H1 (cell line): Measurements from ENCODE around the gene ARRB1. TPM values are rescaled to one million over a fixed set of nuclear protein-coding genes. Genes with fewer than 3 reads are reported as not detected.

Source experiments
- CTCF ChIA-PET: fragments of 300-600 bp; sonication (Branson Sonifier 250); formaldehyde crosslinking; loops from one replicate; lab custom pipeline; 2021; ENCODE audit not compliant: partially characterized antibody; lab: Charles Lee
- POLR2A ChIA-PET: fragments of 300-600 bp; sonication (Branson Sonifier 250); formaldehyde crosslinking; loops from one replicate; lab custom pipeline; 2021; ENCODE audit warnings: inconsistent platforms; ENCODE audit not compliant: partially characterized antibody; lab: Charles Lee
- DNase-seq, 2 experiments: peaks; one replicate each; pipeline versions ENCODE4 v3.0.0 to v3.0.0-alpha.2; 2010 to 2022; ENCODE audit warnings: low spot score in 2 of 2, low read depth in 1 of 2, mixed read lengths in 1 of 2
- FAIRE-seq: peaks from 2 replicates; lab custom pipeline; 2011; peaks lifted over from hg19 to GRCh38; lab: Jason Lieb, UNC
- H2AFZ ChIP-seq: 2 replicates; pipeline ENCODE4 v1.8.1; 2012; ENCODE audit warnings: low read length, inconsistent platforms
- H2AK5ac ChIP-seq: 2 replicates; pipeline ENCODE4 v1.6.1; 2013; ENCODE audit warnings: low read depth, low read length
- H2BK120ac ChIP-seq: replicated peaks from 2 replicates; pipeline ENCODE3; 2013; ENCODE audit warnings: low read depth, low read length, inconsistent platforms
- H2BK12ac ChIP-seq: 2 replicates; pipeline ENCODE4 v1.6.1; 2013; ENCODE audit warnings: low read depth, low read length
- H2BK15ac ChIP-seq: 2 replicates; pipeline ENCODE4 v1.6.1; 2013; ENCODE audit warnings: low read length
- H2BK20ac ChIP-seq: 2 replicates; pipeline ENCODE4 v1.6.1; 2013; ENCODE audit warnings: low read length
- H2BK5ac ChIP-seq: 2 replicates; pipeline ENCODE4 v1.6.1; 2013; ENCODE audit warnings: low read depth, low read length
- H3K14ac ChIP-seq: 2 replicates; pipeline ENCODE4 v1.6.1; 2013; ENCODE audit warnings: inconsistent platforms; ENCODE audit not compliant: insufficient read length
- H3K18ac ChIP-seq: 2 replicates; pipeline ENCODE4 v1.6.1; 2013; ENCODE audit warnings: low read length; ENCODE audit errors: extremely low read depth
- H3K23ac ChIP-seq: 2 replicates; pipeline ENCODE4 v1.6.1; 2013; ENCODE audit warnings: inconsistent platforms; ENCODE audit not compliant: insufficient read length
- H3K23me2 ChIP-seq: 2 replicates; pipeline ENCODE4 v1.6.1; 2013; ENCODE audit warnings: low read depth, low read length
- H3K27ac ChIP-seq: 2 replicates; pipeline ENCODE4 v1.6.1; 2011; ENCODE audit warnings: low read depth, low read length, inconsistent platforms
- H3K27me3 ChIP-seq, 4 experiments: replicated peaks in 1 of 4; 1 replicate in 1 of 4; 2 replicates in 3 of 4; pipeline versions ENCODE4 v1.6.1 to v1.8.1; 2011 to 2013; ENCODE audit warnings: low read length in 3 of 4, mild to moderate bottlenecking in 3 of 4, inconsistent platforms in 2 of 4, mixed read lengths in 2 of 4, moderate library complexity in 1 of 4; ENCODE audit not compliant: control insufficient read depth in 3 of 4, insufficient read depth in 3 of 4; ENCODE audit errors: extremely low read depth in 1 of 4
- H3K36me3 ChIP-seq, 4 experiments: 2 replicates each; pipeline versions ENCODE4 v1.6.1 to v1.8.1; 2011 to 2013; ENCODE audit warnings: mild to moderate bottlenecking in 4 of 4, low read length in 3 of 4, moderate library complexity in 2 of 4, control low read depth in 1 of 4, inconsistent platforms in 1 of 4; ENCODE audit not compliant: insufficient read depth in 4 of 4, control insufficient read depth in 2 of 4
- H3K4ac ChIP-seq: replicated peaks from 2 replicates; pipeline ENCODE3; 2013; ENCODE audit warnings: low read length, low read depth, mixed read lengths, inconsistent platforms; ENCODE audit not compliant: insufficient read length
- H3K4me1 ChIP-seq, 4 experiments: replicated peaks in 1 of 4; 1 replicate in 1 of 4; 2 replicates in 3 of 4; pipeline versions ENCODE4 v1.6.1 to v1.8.1; 2011 to 2013; ENCODE audit warnings: low read length in 3 of 4, inconsistent platforms in 2 of 4, mixed read lengths in 1 of 4; ENCODE audit not compliant: insufficient read depth in 4 of 4, control insufficient read depth in 3 of 4
- H3K4me2 ChIP-seq, 2 experiments: 2 replicates each; pipeline versions ENCODE4 v1.6.1 to v1.8.1; 2011 to 2013; ENCODE audit warnings: low read depth in 2 of 2, low read length in 2 of 2, control low read depth in 1 of 2, inconsistent platforms in 1 of 2, mild to moderate bottlenecking in 1 of 2; ENCODE audit not compliant: insufficient read depth in 1 of 2
- H3K4me3 ChIP-seq, 4 experiments: fragments of 200-600, 300-600 bp in 1 of 4; sonication (generic), shearing (Covaris generic), sonication (Bioruptor Twin) in 1 of 4; 2 replicates each; pipeline versions ENCODE4 v1.5.1 to v1.8.1; 2011 to 2016; ENCODE audit warnings: low read length in 4 of 4, low read depth in 3 of 4, control low read depth in 2 of 4, inconsistent platforms in 2 of 4, mild to moderate bottlenecking in 2 of 4, mixed read lengths in 1 of 4, moderate library complexity in 1 of 4; ENCODE audit not compliant: insufficient read depth in 2 of 4; ENCODE audit errors: extremely low read depth in 1 of 4
- H3K56ac ChIP-seq: replicated peaks from 2 replicates; pipeline ENCODE3; 2013; ENCODE audit warnings: low read depth, mild to moderate bottlenecking, mixed read lengths, low read length, inconsistent platforms; ENCODE audit not compliant: insufficient read length
- H3K79me1 ChIP-seq: 2 replicates; pipeline ENCODE4 v1.6.1; 2013; ENCODE audit warnings: low read depth, low read length, control low read depth
- H3K79me2 ChIP-seq, 2 experiments: 2 replicates each; pipeline versions ENCODE4 v1.6.1 to v1.8.1; 2012 to 2013; ENCODE audit warnings: low read length in 2 of 2, mild to moderate bottlenecking in 2 of 2, inconsistent platforms in 1 of 2; ENCODE audit not compliant: insufficient read depth in 2 of 2, control insufficient read depth in 1 of 2
- H3K9ac ChIP-seq, 4 experiments: replicated peaks in 1 of 4; 1 replicate in 1 of 4; 2 replicates in 3 of 4; pipeline versions ENCODE4 v1.6.1 to v1.8.1; 2011 to 2013; ENCODE audit warnings: low read depth in 3 of 4, low read length in 3 of 4, control low read depth in 2 of 4, mild to moderate bottlenecking in 2 of 4, moderate library complexity in 2 of 4, inconsistent platforms in 1 of 4; ENCODE audit errors: extremely low read depth in 1 of 4
- H3K9me3 ChIP-seq, 2 experiments: 2 replicates each; pipeline versions ENCODE4 v1.6.1 to v1.8.1; 2012 to 2013; ENCODE audit warnings: mild to moderate bottlenecking in 2 of 2, moderate library complexity in 2 of 2, control low read depth in 1 of 2, inconsistent platforms in 1 of 2, low read depth in 1 of 2, low read length in 1 of 2, mixed read lengths in 1 of 2; ENCODE audit not compliant: insufficient read depth in 2 of 2
- H4K20me1 ChIP-seq, 2 experiments: replicated peaks in 1 of 2; 2 replicates each; pipeline versions ENCODE3 to v1.8.1; 2011 to 2013; ENCODE audit warnings: inconsistent platforms in 2 of 2, low read length in 2 of 2, mild to moderate bottlenecking in 1 of 2; ENCODE audit not compliant: insufficient read depth in 2 of 2, control insufficient read depth in 1 of 2
- H4K5ac ChIP-seq: 2 replicates; pipeline ENCODE4 v1.6.1; 2013; ENCODE audit warnings: low read length, low read depth, mixed read lengths, inconsistent platforms; ENCODE audit not compliant: insufficient read length
- H4K8ac ChIP-seq: 2 replicates; pipeline ENCODE4 v1.8.0; 2013; ENCODE audit warnings: mild to moderate bottlenecking, moderate library complexity, low read length, inconsistent platforms; ENCODE audit not compliant: insufficient read depth; ENCODE audit errors: extremely low read depth
- H4K91ac ChIP-seq: replicated peaks from 2 replicates; pipeline ENCODE3; 2013; ENCODE audit warnings: low read length, mixed read lengths, inconsistent platforms; ENCODE audit not compliant: insufficient read length
- BCL11A ChIP-seq, 2 experiments: IDR thresholded peaks; one replicate each; pipeline ENCODE4 v1.6.1; 2011; ENCODE audit warnings: low read depth in 2 of 2, low read length in 2 of 2, mild to moderate bottlenecking in 2 of 2
- CHD1 ChIP-seq: IDR thresholded peaks from 2 replicates; pipeline ENCODE4 v1.6.1; 2012; ENCODE audit warnings: low read depth, low read length, improper control_type of control experiment
- CTCF ChIP-seq, 3 experiments: IDR thresholded peaks; 1 replicate in 2 of 3; 2 replicates in 1 of 3; pipeline versions ENCODE4 v1.5.1 to v1.6.1; 2011; ENCODE audit warnings: low read length in 3 of 3, mild to moderate bottlenecking in 3 of 3, inconsistent platforms in 2 of 3, low read depth in 1 of 3, moderate library complexity in 1 of 3; ENCODE audit not compliant: insufficient read depth in 1 of 3; ENCODE audit errors: control extremely low read depth in 1 of 3
- EP300 ChIP-seq, 2 experiments: IDR thresholded peaks; 1 replicate in 1 of 2; 2 replicates in 1 of 2; pipeline ENCODE4 v1.6.1; 2011 to 2012; ENCODE audit warnings: low read depth in 2 of 2, low read length in 2 of 2, mild to moderate bottlenecking in 2 of 2, borderline replicate concordance in 1 of 2, inconsistent platforms in 1 of 2, moderate library complexity in 1 of 2
- FOSL1 ChIP-seq: IDR thresholded peaks from 2 replicates; pipeline ENCODE4 v1.6.1; 2011; ENCODE audit warnings: mild to moderate bottlenecking, low read depth, low read length, moderate library complexity; ENCODE audit not compliant: insufficient read depth
- GTF2F1 ChIP-seq: IDR thresholded peaks from 2 replicates; pipeline ENCODE4 v1.6.1; 2012; ENCODE audit warnings: low read depth, low read length, improper control_type of control experiment, borderline replicate concordance
- HDAC2 ChIP-seq, 2 experiments: fragments of 300-600 bp in 1 of 2; sonication (generic) in 1 of 2; IDR thresholded peaks; 2 replicates each; pipeline ENCODE4 v1.6.1; 2011 to 2012; ENCODE audit warnings: low read depth in 2 of 2, low read length in 2 of 2, mild to moderate bottlenecking in 2 of 2, moderate library complexity in 2 of 2, borderline replicate concordance in 1 of 2, inconsistent platforms in 1 of 2
- JUND ChIP-seq: IDR thresholded peaks from 2 replicates; pipeline ENCODE4 v1.6.1; 2011; ENCODE audit warnings: mild to moderate bottlenecking, improper control_type of control experiment, low read length
- SP1 ChIP-seq: IDR thresholded peaks from 2 replicates; pipeline ENCODE4 v1.6.1; 2011; ENCODE audit warnings: low read depth, low read length
- SP2 ChIP-seq: IDR thresholded peaks from 2 replicates; pipeline ENCODE4 v1.6.1; 2012; ENCODE audit warnings: mild to moderate bottlenecking, low read length, inconsistent platforms
- WGBS, 2 experiments: shearing (Covaris generic) in 1 of 2; methylation state at CpG; one replicate each; pipeline versions ENCODE4 v1.1.6 to v1.1.7; 2013 to 2015; ENCODE audit warnings: low lambda C conversion rate in 2 of 2, mixed read lengths in 2 of 2, inconsistent platforms in 1 of 2, low coverage in 1 of 2, missing lambda C conversion rate in 1 of 2; ENCODE audit not compliant: insufficient replicate concordance in 2 of 2, insufficient coverage in 1 of 2, insufficient read length in 1 of 2; ENCODE audit errors: extremely low coverage in 1 of 2, missing lambda C conversion rate in 1 of 2; 5-methylcytosine and 5-hydroxymethylcytosine counted together
- polyA plus RNA-seq, 7 experiments: library from polyadenylated mRNA; depleted of rRNA in 3 of 7; stranded (reverse) in 5 of 7; unstranded in 2 of 7; fragments of >200 nt in 5 of 7; fragments of 200-250 nt in 2 of 7; gene quantifications; 1 replicate in 5 of 7; 2 replicates in 1 of 7; 4 replicates in 1 of 7; pipeline versions ENCODE4 v1.2.1 to v1.2.3, GENCODE V29; 2011 to 2013; ENCODE audit warnings: missing spikeins in 2 of 7, mixed read lengths in 2 of 7
- total RNA-seq: library from RNA; stranded (reverse); fragmentation: NEBNext Ultra II Directional; extraction: Animal tissue kit (Norgen Biotek cat#: 25700); gene quantifications from 2 replicates; pipeline ENCODE4 v1.2.1, GENCODE V29; 2021

The ARRB1 gene
- total and polyA plus RNA-seq, 2 of the 8 experiments (the other 6 are each of a cell fraction or from before 2014, with no cell fraction given): 9.4 to 31.8 TPM

- H2AFZ ChIP-seq: no peak overlapping the region
- no peak overlapping the region; a peak in 1 of 7 replicates for H3K9ac ChIP-seq
- no peaks in the 10 kb centered on the region for H3K9me3 ChIP-seq
- no peak overlapping the region for H3K4me3 ChIP-seq
- FAIRE-seq: no peak
- no peak overlapping the region for H4K8ac ChIP-seq
- no peak overlapping the region for H3K14ac ChIP-seq
- ChIA-PET POLR2A (interaction anchor here (0.8 to 1.0 kb wide), 2 partner anchors 63 to 120 kb away, joined by 3 read pairs; no protein-coding TSS in a partner anchor), CTCF (interaction anchor here (0.5 to 18.0 kb wide), 8 partner anchors 9 to 158 kb away, joined by 3 to 327 read pairs (median 4); partner anchors contain the start of gene TPBGL)
- no peak overlapping the region for H3K56ac ChIP-seq
- 86% methylated on average over 14 of the region's 14 CpGs; no CpG with 5 or more reads in 1 of the 2 experiments for WGBS, 2 experiments
- no peaks in the 10 kb centered on the region for H3K79me1 ChIP-seq
- peaks cover 0 to 6% (median 0%) of the 10 kb centered on the region in 4 experiments; a peak in 1 of 7 replicates for H3K4me1 ChIP-seq
- no peak overlapping the region for H4K91ac ChIP-seq
- H3K79me2 ChIP-seq: no peaks in the 10 kb centered on the region
- no peak overlapping the region for H4K5ac ChIP-seq
- no peak overlapping the region for H2BK120ac ChIP-seq
- no peak overlapping the region for H2BK15ac ChIP-seq
- no peak overlapping the region; the same call in 1 of the 2 replicates for H3K18ac ChIP-seq
- peaks cover 0 to 2% of the 10 kb centered on the region in 2 experiments for H4K20me1 ChIP-seq
- no peaks in the 10 kb centered on the region for H3K27me3 ChIP-seq
- no peaks in the 10 kb centered on the region for H3K23me2 ChIP-seq
- H3K36me3 ChIP-seq: no peaks in the 10 kb centered on the region
- no peak overlapping the region for H2AK5ac ChIP-seq
- H3K4ac ChIP-seq: no peak overlapping the region
- no peak overlapping the region for H2BK5ac ChIP-seq
- no peak for DNase-seq
- no peak overlapping the region for H3K4me2 ChIP-seq
- no peak overlapping the region for H3K27ac ChIP-seq
- H2BK20ac ChIP-seq: no peak overlapping the region
- H2BK12ac ChIP-seq: no peak overlapping the region
- H3K23ac ChIP-seq: no peak overlapping the region
- TF ChIP-seq SP1: no peak
- no peak for TF ChIP-seq CTCF (IDR thresholded peaks at IDR 0.05; ENCODE audit: control extremely low read depth in 1 of 3, insufficient read depth in 1 of 3, low read depth in 1 of 3, low read length in 3 of 3)
- no peak for TF ChIP-seq HDAC2 (IDR thresholded peaks at IDR 0.05; ENCODE audit: borderline replicate concordance in 1 of 2, low read depth in 2 of 2, low read length in 2 of 2)
- no peak for TF ChIP-seq GTF2F1
- no peak for TF ChIP-seq BCL11A (IDR thresholded peaks at IDR 0.05; ENCODE audit: low read depth in 2 of 2, low read length in 2 of 2)
- TF ChIP-seq FOSL1: no peak
- TF ChIP-seq CHD1: no peak
- no peak for TF ChIP-seq EP300 (IDR thresholded peaks at IDR 0.05; ENCODE audit: borderline replicate concordance in 1 of 2, low read depth in 2 of 2, low read length in 2 of 2)
- no peak for TF ChIP-seq SP2
- no peak for TF ChIP-seq JUND
Observed at GRCh38 chr11:75286826-75287465, 64.5 kb downstream of the ARRB1 start.
